ENCODE data around the gene DOK6.
A peak's percentile ranks its signal among the peaks of the same experiment; 100 is the strongest.

Gene DOK6

GRCh38 chr18:69556228-69556627 is 155.5 kb downstream of the DOK6 start:
- DNase-seq = no peak

DNA sequence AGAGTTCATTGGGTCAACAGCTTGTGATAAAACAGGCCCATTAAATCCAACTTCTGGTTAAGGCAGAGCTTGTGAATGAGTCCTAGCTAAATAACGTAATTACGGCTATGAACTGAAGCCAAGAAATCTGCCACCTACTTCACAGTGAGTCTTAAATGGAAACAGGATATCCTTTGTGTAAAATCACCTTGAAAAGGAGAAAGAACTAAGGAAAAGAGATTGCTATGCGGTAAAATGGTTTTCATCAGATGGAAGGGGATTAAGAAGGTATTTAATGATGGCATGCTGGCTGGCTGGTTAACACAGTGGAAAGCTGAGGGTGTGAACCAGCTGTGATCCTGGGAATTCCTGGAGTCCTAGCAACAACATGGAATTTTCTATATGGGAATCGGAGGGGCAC is 156.6 kb downstream of the DOK6 start:
- no peak for DNase-seq

- no peak for DNase-seq
Observed at GRCh38 chr18:69558052-69558451, 157.4 kb downstream of the DOK6 start.

- DNase-seq = no peak
Observed at GRCh38 chr18:69559604-69560003, 158.9 kb downstream of the DOK6 start.

DNA sequence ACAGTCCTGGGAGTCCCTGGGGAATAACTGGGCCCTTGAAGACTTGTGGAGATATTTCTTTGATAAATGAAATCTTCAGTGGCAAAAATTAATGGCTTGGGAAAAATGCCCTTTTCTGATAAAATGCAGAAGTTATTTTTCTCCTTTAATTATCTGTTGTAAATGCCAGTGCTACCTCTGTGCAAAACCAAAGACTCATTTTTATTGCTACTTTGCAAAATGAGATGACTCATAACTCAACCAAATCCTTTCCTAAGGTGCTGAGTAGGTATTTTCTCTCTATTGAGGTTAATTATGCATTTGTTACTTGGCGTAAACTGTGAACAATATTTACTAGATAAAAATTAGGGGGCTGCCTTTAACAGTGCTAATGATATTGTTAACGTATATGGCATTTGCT is 163.9 kb downstream of the DOK6 start:
- DNase-seq = no peak

- DNase-seq = no peak
Observed at GRCh38 chr18:69567813-69568488, 167.3 kb downstream of the DOK6 start.

GRCh38 chr18:69569133-69569532 is 168.4 kb downstream of the DOK6 start:
- no peak for DNase-seq

- no peak for DNase-seq
Observed at GRCh38 chr18:69574401-69574800, 173.7 kb downstream of the DOK6 start.

GRCh38 chr18:69580107-69580506 is 179.4 kb downstream of the DOK6 start:
- peak in 2 of 6 experiments; percentile 8 to 11 for DNase-seq

GRCh38 chr18:69584429-69584828 is 183.7 kb downstream of the DOK6 start:
- DNase-seq = no peak

DNA sequence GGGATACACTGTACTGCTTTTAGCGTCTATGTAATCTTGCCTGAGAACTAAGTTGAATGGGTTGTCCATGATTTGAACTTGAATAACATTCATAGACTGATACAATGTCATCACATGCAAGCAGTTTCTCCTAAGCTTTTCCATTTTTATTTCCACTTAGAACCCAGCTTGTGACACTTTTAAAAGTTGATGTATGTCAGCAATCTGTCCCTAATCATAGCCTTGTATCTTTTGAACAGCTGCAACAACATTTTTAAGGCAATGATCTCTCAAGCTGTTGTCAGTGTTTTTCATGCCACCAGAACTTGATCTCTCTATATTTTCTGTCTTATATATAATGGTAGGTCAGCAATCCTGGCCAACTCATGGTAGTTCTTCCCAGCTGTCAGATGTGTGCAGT is 185.0 kb downstream of the DOK6 start:
- DNase-seq = no peak

GRCh38 chr18:69586537-69586936 is 185.8 kb downstream of the DOK6 start:
- DNase-seq = no peak

DNA sequence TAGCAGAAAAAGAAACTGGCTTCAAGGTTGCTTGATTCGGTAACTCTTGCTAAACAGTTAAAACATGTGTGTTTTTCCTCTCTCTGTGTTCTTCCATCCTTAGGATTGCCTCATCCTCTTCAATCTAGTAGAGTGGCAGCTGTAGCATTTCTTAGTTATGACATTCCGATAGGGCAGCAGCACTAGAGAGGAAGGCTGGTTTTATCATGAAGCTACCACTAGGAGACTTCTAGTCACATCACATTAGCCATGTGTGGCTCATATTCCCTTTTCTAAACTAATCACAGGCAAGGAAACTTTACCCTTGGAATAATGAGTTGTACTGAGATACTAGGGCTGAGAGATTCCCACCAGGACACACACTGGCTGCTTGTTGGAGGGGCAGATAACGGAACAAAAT is 187.6 kb downstream of the DOK6 start:
- DNase-seq = no peak

- no peak for DNase-seq
Observed at GRCh38 chr18:69590150-69590549, 189.5 kb downstream of the DOK6 start.

DNA sequence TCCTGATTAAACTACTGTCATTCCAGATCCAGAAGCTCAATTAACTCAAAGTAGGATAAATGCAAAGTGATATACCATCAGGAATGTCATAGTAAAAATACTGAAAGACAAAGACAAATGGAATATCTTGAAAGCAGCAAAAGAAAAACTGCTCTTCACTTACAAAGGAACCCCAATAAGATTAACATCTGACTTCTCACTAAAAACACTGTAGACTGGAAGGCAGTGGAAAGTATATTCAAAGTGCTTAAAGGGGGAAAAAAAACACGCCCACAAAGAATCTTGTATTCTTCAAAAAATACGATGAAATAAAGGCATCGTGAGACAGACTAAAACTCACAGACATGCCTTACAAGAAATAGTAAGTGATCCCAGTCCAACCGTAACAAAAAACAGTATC is 195.7 kb downstream of the DOK6 start:
- no peak for DNase-seq

DNA sequence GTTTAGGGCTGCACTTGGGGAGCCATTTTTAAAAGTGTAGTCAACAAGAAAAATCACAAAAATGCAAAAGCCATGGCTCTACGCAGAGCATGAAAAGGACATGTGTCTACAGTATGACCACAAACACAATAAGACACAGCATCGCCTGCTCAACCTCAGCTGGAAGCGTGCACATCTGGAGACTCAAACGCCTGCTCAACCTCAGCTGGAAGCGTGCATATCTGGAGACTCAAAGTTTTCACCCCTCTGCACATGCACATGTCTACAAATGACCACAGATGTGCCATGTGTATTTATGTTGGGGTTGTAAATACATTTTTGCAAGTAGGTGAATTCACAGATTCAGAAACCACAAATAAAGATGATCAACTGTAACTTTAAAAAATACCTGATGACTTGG is 196.9 kb downstream of the DOK6 start:
- no peak for DNase-seq

DNA sequence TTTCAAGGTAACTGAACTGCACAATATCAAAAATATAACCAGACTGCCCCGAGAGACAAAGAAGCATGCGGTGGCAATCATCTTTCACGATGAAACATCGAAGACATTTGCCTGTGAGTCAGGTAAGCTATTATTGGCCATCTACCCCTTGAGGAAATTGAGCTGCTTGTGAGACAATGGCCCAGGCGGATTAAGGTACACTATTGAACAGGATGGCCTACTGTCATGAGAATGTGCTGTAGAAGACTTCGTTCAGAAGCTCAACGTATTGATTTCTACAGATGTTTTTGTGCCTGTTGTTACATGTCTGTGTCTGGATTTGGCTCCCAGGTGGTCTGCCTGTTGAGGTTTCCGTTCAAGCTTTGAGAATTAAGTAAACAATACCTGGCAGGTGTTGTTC is 198.7 kb downstream of the DOK6 start:
- DNase-seq = no peak

- no peak for DNase-seq
Observed at GRCh38 chr18:69612242-69612641, 211.6 kb downstream of the DOK6 start.

GRCh38 chr18:69616114-69616513 is 215.4 kb downstream of the DOK6 start:
- no peak for DNase-seq

- DNase-seq = no peak
Observed at GRCh38 chr18:69617408-69617807, 216.7 kb downstream of the DOK6 start.

DNA sequence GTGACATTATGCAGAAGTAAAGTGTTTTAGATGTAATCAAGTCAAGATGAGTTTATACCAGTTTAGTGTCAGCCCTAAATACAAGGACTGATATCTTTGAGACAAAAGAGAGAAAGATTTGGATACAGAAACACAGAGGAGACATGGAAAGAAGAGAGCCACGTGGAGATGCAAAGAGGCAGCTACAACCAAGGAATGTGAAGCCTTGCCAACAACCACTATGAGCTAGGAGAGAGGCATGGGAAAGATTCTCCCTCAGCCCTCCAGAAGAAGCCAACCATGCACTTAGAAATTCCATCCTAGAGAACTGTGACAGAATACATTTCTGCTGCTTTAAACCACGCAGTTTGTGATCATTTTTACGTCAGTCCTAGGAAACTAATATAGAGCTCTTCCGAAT is 217.2 kb downstream of the DOK6 start:
- DNase-seq = no peak

GRCh38 chr18:69622184-69622583 is 221.5 kb downstream of the DOK6 start:
- DNase-seq = no peak

- no peak for DNase-seq
Observed at GRCh38 chr18:69622961-69623360, 222.3 kb downstream of the DOK6 start.

DNA sequence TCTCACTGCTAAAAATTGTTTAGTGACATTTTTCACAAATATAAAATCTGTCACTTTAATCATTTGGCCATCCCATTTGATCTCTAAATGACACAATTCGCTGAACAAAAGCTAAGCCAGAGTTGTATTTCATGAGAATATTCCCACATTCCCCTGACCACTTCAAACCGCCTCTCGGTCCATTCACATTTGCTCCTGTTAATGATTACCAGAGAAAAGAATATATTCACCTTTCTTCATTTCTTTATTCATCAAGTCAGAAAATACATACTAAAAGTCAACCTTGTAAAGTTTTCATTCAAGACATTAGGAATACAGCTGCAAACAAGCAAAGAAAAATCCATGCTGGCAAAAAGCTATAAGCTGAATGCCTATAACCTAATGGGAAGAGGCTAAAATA is 225.5 kb downstream of the DOK6 start:
- DNase-seq = no peak

- no peak for DNase-seq
Observed at GRCh38 chr18:69626643-69627242, 226.1 kb downstream of the DOK6 start.

Measured in stimulated activated naive CD4-positive, alpha-beta T cell (primary cell).